HG03439 (cell line): ENCODE results near the gene IFI27L1.
A peak's percentile ranks its signal among the peaks of the same experiment; 100 is the strongest.

Experiments used
- ATAC-seq: cut with Tn5 transposase; IDR thresholded peaks from one replicate; pipeline ENCODE4 v1.9.1; 2021; ENCODE audit warnings: mild to moderate bottlenecking, moderate library complexity; ENCODE audit not compliant: unreplicated experiment

IFI27L1 gene

DNA sequence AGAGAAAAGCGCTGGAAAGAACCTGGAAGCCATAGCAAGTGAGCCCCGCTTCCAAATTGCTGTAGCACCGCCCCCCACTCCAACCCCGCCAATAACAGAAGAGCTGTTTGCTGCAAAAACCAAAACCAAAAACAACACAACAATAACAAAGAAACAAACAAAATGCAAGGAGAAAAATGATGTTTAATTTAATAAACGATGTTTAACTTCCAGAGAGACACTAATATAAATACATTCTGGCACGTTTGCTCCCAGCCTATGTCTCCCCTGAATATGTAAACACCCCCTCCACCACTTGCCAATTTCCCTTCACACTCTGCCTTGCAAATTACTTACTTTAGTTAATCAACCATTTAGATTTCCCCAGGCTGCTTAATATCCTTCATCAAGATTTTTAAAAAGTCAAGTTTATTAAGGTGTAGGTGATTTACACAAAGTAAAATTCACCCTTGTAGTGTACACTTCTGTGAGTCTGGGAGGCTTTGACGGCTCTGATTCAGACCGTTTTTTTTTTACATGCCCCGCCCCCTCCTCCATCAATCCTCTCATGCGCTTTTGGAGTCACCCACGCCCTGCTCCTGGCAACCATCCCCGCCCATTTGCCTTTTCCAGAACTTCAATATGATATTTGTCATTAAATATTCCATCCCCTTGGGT is 48.8 kb downstream of the IFI27L1 start:
- ATAC-seq, result no peak

DNA sequence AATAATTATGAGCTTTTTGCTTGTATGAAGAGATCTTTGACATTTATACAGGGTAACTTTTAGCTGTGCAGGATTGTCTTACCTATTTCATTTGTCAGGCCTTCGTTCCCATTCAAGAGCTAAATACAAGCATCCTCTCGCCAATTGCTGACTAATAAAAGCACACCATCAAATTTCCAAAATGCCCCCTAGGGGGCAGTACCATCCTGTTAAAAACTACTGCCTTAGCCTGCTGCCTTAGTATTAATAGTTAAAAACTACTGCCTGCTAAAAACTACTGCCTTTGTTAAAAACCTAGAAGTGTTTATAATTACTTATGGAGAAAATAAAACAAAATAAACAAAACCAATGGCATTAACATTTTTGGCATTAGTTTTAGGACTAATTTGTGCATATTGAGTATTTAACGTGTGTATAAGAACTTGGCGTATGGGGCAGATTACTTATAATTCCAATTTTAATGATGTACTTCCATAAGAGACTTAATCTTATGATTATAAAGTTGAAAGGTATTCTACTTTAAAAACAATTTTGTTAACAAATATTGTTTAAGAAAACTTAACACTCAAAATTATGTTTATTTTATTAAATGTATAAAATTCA is 51.3 kb downstream of the IFI27L1 start:
- ATAC-seq, result peak; percentile 40

DNA sequence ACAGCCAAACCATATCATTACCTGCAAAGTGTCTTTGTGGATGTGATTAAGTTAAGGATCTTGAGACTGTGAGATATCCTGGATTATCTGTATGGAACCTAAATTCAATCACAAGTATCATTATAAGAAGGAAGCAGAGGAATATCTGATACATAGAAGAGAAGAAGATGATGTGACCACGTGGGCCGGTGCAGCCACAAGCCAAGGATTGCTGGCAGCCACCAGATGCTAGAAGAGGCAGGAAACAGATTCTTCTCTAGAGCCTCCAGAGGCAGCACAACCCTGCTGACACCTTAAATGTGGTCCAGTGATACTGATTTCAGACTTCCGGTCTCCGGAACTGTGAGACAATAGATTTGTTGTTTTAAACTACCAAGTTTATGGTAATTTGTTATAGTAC is 54.4 kb downstream of the IFI27L1 start:
- no peak for ATAC-seq

DNA sequence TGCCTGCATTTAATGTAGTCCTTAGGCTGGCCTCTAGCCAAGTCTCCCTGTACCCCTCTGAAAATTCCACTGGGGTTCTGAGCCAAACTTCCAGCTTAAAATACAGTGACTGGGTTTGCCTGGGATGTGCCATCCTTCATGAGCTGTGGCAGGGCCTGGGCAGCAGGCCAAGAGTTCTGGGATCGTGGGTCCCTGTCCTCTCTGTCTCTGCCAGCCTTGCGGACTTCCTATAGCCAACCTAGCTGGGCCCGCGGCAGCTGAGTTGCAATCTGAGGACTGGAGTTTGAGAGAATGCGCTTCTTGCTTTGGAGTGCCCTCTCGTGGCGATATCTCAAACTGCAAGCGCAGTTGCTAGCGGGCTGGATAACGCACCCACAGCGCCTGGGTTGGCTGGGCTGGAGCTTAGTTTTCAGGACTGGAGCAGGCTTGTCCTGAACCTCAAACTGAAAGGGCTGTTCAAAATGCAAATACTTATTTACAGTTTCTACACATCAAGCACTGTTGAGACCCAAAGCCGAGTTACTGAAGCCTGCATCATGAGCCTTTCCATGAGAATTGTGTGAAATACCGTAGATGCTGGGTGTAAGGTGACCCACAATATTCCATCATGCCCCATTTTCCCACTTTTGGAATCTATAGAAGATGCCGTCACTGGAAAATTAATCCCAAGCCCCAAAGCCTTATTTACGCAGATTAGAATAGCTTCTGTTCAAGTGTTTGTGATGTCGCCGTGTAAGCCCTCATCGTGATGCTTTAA is 55.6 kb downstream of the IFI27L1 start:
- no peak for ATAC-seq

DNA sequence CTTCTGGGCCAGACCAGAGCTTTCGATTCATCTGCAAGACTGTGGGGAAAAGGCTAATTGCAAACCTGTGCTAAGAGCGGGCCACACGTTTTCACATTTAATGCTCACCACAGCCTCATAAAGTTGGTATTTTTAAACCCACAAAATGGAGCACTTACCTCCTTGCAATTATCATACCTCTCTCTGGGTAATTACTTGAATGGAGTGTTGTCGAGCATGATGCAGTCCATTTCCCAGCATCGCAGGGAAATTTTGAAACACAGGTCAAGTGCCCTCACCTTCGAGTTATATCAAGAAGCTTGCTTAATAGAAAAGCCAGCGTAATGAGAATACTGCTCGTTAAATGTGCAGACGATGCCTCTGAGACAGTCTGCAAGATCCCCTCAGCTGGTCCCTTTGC is 57.1 kb downstream of the IFI27L1 start:
- no peak for ATAC-seq

DNA sequence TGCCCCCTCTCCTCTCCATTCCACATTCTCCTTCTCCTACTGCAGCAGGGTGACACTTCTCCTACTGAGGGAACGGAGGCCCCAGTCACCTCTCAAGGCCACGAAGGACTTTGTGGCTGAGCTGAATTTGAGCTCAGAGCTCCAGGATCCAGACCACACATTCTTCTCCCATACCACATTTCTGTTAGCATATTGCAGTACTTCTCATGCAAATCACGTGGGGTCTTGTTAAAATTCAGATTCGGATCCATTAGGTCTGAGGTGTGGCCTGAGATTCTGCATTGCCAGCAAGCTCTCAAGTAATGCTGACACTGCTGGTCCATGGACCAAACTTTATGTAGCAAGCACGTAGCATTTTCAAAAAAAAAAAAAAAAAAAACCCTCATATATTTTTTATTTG is 57.9 kb downstream of the IFI27L1 start:
- ATAC-seq, result no peak

DNA sequence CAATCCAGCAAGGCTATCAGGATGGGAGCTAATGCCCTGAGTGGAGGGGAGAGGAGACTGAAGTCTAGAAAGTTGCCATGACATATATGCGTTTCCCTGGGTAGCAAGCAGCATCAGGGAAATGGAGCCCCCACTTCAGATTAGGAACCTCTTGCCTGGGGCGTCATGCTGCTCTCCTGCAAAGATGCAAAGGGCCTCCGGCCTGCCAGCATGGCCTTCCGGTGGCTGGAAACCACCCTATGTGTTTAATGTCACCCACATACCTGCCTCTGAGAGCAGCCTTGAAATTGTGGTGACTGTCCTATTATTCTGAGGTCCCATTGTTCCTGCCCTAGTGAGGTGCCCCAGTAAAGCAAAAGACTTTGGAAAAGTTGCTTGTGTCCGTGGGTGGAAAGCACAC is 58.3 kb downstream of the IFI27L1 start:
- ATAC-seq, result no peak

DNA sequence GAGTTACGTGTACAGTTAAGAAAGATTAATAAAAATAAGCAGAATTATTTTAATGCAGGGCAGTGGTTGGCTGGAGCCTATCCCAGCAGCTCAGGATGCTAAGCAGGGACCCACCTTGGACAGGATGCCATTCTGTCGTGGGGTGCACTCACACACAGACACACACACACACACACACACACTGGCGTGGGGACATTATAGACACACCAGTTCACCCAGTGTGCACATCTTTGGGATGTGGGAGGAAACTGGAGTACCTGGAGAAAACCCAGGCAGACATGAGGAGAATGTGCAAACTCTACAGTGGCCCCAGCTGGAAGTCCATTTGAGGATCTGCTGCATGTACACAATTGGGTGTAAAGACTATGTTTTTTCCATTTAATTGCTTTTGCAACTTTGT is 61.1 kb downstream of the IFI27L1 start:
- ATAC-seq, result no peak

DNA sequence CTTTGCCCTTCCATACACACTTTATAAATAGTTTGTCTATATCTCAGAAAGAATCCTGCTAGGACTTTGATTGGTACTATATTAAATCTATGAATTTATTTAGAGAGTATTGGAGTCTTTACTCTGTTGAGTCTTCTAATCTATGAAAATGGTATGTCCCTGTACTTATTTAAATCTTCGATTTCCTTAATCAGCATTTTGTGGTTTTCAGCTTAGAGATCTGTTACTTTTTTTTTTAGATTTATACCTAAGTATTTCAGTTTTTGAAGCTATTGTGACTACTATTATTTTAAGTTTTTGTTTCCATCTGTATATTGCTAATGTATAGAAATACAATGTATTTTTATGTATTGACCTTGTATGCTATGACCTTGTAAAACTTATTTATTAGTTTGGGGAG is 61.7 kb downstream of the IFI27L1 start:
- no peak for ATAC-seq

DNA sequence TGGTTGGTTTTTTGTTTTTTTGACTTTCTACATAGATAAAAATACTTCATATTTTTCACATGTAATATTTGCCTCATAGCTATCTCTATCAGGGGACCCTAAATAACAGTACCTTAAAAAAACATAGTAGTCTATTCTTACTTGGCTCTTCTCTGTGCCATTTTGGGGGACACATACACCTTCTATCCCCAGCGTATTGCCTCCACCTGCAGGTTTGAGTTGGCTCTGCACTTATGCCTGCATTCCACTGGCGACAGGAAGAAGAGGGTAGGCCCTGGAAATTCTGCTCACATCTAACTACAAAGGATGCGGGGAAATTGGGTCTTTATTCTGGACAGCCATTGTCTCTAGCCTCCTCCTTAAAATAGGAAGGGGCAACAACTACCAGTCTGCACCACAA is 62.1 kb downstream of the IFI27L1 start:
- no peak for ATAC-seq

DNA sequence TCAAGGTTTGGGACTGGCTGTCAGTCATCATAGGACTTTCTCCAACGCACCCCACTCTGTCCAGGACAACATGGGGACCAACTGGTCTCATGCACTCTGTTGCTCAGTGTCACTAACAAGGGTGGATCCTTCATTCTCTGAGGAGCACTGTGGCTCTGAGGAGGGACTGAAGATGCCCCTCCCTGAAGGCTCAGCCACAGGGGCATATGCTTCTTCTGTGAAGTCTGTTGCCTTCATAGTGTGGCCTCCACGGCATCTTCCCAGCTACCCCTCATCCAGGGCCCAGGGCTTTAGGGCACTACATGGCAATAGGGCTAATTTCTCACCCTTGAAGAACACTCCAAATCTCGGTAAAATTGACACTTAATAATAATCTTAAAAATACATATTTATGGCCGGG is 62.6 kb downstream of the IFI27L1 start:
- ATAC-seq, result no peak

DNA sequence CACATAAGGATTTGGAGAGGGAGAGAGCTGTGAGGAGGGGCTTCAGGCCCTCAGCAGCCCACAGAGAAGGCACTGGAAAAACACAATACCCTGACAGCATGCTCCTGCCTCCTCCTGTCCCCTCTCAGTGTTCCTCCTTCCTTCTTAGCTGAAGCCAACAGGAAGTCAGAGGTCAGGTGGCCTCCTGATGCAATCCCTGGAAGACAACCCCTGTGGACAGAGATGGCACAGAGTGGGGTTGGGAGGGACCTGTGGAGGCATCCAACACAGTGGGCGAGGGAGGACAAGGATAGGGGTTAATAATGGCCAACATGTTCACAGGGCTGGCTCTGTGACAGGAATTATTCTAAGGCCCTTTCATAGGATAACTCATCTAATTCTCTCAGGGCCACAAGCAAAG is 63.7 kb downstream of the IFI27L1 start:
- no peak for ATAC-seq

DNA sequence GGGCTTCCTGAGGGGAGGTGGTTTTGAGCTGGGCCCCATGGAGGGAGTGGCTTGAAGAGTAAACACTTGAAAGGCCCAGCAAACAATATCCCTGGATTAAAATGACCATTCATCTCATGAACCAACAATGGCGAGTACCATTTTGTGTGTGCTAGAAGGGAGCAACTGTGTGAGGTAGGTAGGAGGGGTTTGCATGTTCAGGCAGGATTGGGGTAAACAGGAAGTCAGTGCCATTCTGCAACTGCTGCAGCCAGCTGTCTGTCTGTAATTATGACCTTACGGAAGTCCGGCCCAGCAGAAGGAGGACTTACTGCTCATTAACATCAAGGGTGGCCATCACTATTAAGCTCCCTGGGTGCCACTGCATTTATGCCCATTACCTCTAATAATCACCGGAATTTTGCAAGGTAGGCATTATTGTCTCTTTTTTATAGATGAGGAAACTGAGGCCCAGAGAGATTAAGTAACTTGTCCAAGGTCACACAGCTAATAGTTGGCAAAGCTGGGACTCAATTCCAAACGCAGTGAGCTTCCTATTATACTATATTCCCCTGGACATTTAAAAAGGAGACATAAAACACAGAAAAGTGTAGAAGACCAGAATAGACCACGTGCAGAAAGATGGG is 64.9 kb downstream of the IFI27L1 start:
- no peak for ATAC-seq
